HG03103 (cell line): ENCODE measurements around the gene ERICH4.
A peak's percentile ranks its signal among the peaks of the same experiment; 100 is the strongest.
"Not testable (repeated sequence)": the region's sequence is repeated elsewhere in the genome, so short reads cannot be mapped to it uniquely, and the experiment has no call there.

Experiments
- ATAC-seq: cut with Tn5 transposase; IDR thresholded peaks from one replicate; pipeline ENCODE4 v1.9.1; 2021; ENCODE audit warnings: low read depth; ENCODE audit not compliant: unreplicated experiment

Gene ERICH4

DNA sequence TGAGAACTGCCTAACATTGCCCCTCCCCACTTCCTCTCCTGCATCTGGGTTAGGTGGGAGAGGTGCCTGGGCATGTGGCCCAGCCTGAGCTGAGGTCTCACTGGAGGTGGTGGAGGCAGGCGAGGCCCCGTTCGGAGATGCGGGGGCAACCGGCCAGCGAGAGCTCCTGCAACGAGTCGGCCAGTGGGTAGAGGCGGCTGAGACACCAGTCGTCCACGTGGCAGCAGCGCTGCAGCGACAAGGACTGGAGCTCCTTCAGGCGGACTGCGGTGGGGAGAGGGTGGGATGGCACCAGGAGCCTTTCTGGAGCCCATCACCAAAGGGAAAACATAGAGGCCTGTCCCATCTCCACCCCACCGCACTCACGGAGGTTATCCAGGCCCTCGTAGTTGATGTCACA lies 9.8 kb upstream of the ERICH4 start:
- no peak for ATAC-seq

DNA sequence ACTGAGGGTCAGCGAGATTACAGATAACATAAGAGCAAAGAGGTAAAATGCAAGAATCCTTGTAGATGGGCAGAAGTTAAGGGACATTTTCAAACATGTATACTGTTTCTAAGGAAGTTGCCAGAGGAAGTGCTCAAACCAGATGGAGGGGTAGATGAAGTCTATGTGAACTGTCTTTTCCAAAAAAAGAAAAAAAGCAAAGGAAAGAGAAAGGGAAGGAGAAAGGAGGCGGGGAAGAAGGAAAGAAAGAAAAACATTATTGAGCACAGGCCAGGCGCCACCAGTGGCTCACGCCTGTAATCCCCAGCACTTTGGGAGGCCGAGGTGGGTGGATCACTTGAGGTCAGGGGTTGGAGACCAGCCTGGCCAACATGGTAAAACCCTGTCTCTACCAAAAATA lies 8.5 kb upstream of the ERICH4 start:
- no peak for ATAC-seq

DNA sequence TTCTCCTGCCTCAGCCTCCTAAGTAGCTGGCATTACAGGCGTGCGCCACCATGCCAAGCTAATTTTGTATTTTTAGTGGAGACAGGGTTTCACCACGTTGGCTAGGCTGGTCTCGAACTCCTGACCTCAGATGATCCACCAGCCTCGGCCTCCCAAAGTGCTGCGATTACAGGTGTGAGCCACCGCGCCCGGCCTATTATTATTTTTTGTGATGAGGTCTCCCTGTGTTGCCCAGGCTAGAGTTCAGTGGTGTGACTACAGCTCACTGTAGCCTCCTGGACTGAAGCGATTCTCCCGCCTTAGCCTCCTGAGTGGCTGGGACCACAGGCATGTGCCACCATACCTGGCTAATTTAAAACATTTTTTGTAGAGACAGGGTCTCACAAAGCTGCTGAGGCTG lies 7.6 kb upstream of the ERICH4 start:
- ATAC-seq, result not testable (repeated sequence)

DNA sequence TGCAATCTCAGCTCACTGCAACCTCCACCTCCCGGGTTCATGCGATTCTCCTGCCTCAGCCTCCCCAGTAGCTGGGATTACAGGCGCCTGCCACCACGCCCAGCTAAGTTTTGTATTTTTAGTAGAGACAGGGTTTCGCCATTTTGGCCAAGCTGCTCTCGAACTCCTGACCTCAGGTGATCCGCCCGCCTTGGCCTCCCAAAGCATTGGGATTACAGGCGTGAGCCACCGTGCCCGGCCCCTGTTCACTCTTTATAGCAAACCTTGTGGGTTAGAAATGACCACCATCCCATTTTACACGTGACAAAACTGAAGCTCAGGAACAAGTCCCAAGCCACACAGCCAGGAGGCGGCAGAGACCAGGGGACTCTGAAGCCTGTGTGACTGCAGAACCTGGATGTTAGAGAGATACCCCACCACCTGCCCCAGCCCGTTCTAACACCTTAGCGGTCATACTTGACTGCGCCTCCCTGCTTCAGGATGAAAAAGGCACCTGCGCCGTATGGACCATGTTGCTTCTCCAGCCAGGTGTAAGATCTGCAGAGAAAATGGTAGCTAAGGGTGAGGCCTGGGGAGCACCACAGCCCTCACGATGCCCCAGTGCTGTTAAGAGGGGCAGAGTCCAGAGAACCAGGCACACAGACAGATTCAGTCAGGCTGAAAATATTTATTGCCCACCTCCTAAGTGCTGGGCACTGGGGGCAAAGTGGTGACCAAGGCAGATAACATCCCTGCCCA lies 6.9 kb upstream of the ERICH4 start:
- no peak for ATAC-seq

DNA sequence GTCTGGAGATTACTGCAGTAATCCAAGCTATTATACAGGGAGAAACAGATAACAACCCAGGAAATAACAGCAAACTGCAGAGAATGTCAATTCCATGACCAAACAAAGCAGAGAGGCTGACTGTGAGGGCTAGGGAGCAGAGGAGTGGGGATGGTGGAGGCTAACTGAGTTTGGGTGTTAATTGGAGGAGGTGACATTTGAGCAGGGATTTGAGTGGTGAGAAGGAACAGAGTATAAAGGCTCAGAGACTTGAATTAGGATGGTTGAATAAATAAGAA lies 6.3 kb upstream of the ERICH4 start:
- ATAC-seq, result no peak

DNA sequence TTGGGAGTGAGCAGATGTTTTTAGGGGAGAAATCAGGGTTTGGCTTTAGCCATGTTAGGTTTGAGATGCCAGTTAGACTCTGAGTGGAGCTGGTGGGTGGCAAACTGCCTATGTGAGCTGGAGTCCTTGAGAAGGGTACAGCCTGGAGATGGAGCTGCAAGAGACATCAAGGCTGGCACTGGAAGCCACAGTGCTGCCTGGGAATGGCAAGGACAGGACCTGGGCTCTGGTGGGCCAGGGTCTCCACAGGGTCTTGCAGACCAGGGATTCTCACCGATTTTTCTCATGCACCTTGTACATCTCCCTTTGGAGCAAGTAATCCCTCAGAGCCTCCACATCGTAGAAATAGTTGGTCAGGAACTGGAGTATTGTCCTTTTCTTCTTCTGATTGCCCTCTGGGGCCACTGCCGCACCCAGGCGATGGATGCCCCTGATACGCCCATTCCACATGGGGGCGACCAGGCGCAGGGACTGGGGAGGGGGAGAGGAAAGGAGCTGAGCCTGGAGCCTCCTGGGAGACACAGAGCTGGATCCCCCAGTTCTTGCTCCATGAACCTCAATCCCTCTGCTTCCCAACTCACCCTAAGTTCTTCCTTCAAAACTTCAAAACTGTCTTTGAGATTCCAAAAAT lies 4.9 kb upstream of the ERICH4 start:
- no peak for ATAC-seq

DNA sequence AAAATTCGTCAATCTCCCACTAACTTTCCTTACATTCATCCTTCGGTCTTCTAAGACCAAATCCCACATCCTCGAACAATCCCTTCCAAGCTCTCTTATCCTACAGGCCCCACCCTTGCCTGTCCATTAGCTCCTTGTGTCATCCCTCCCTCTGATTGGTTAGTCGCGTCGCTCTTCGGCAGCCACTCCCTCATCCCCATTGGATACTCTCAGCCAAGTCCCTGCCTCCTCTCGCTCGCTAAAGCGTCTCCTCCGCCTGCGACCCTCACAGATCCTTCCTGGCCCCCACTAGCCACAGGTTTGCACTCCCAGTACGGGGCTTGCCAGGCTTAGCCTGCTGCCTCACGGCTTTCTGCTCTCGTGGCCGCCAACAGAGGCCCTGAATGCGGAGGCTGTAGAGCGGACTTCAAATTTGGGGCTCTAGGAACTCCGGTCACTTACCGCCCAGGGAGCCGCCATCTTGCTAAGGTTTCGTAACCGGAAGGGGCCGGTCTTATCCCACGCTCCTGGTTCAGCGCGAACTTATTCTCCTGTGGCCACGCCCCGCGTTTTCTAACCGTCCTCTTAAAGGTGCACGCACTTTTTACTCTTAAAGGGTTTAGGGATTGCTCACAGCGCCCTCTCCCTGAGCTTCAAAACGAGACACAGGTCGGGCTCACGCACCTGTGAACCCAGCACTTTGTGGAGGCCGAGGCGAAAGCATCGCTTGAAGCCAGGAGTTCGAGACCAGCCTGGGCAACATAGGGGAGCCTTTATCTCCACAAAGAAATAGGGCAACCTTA lies 3.3 kb upstream of the ERICH4 start, which contains the start of gene DMAC2:
TSS of gene DMAC2 (minus strand) at position 472 of the 782 bp plus-strand sequence. CDS start at position 459, 13 bp downstream.
- peak; percentile 89 for ATAC-seq

DNA sequence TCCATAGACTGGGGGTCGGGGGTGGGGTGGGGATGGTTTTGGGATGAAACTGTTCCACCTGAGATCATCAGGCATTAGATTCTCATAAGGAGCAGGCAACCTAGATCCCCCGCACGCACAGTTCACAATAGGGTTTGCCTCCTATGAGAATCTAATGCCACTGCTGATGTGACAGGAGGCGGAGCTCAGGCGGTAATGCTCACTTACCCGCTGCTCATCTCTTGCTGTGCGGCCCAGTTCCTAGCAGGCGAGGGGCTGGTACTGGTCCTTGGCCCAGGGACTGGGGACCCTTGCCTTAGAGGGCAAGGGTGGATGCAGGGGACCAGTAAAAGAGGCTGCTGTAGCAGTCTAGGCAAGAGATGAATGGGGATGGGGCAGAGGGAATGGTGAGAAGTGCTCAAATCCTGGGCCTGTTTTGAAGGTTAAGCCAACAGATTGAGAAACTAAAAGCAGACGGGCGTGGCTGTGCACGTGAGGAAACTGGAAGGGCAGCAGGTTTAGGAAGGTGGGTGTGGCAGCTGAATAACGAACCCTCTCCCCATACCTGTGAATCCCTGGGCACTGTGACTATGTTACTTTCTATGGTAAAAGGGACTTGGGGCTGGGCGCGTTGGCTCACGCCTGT lies 1.5 kb upstream of the ERICH4 start:
- no peak for ATAC-seq

DNA sequence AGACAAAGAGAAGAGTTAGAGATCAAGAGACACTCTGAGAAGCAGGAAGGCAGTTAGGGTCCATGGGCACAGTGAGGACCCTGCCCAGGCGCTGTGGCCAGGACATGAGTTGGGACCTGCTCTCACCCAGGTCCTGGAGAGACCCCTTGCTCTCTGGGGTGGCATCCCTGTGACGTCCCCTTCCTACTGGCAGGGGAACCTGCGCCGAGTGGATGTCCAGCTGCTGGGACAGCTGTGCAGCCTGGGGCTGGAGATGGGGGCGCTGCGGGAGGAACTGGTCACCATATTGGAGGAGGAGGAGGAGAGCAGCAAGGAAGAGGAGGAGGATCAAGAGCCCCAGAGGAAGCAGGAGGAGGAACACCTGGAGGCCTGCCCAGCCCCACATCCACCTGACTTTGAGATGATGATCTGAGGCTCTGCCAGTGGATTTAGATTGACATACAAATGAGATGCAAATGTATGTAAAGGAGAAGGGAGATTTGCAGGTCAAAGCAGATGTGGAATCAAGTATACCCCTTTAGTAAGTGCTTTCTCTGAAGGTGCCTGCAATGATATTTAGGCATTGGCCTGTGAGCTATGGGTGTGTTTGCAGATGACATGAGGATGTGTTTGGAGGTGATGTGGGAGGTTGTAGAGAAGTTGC lies 978 bp downstream of the ERICH4 start:
- ATAC-seq, result no peak

DNA sequence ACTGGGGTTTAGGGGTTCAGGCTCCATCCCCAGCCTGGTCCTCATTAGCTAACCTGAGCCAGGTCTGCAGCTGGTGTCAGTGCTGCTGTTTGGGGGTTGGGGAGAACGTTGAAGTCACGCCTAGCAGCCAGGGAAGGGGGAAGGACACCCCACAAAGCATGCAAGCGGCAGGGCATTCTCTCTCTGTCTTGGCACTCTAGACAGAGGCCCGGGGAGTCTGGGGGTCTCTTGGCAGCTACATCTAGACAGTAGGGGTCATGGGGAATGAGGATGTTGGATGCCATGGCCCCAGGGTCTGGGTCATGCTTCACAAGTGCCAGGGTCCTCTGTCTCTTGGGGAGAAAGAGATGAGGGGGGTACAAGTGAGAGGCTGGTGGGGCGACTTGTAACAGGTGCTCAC lies 2.6 kb downstream of the ERICH4 start:
- ATAC-seq, result no peak

DNA sequence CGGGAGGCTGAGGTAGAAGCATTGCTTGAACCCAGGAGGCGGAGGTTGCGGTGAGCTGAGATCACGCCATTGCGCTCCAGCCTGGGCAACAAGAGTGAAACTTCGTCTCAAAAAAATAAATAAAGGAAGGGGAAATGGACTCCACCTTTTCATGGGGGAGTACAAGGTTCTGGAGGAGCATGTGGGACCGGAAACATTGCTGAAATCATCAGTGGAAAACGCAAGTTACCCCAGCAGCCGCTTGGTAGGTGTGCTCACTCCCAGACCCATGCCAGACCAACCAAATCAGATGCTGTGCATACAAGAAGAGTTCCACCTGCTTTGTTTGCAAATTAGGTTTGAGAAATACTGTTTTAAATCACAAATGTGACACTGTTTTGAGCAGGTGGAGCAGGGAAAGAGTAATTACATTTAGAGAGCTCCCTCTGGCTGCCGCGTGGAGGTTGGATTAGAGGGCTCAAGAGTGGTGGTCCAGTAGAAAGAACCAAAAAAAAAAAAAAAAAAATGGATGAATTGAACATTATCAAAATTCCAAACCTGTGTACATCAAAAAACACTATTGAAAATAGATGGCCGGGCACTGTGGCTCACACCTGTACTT lies 4.9 kb downstream of the ERICH4 start:
- ATAC-seq, result no peak

DNA sequence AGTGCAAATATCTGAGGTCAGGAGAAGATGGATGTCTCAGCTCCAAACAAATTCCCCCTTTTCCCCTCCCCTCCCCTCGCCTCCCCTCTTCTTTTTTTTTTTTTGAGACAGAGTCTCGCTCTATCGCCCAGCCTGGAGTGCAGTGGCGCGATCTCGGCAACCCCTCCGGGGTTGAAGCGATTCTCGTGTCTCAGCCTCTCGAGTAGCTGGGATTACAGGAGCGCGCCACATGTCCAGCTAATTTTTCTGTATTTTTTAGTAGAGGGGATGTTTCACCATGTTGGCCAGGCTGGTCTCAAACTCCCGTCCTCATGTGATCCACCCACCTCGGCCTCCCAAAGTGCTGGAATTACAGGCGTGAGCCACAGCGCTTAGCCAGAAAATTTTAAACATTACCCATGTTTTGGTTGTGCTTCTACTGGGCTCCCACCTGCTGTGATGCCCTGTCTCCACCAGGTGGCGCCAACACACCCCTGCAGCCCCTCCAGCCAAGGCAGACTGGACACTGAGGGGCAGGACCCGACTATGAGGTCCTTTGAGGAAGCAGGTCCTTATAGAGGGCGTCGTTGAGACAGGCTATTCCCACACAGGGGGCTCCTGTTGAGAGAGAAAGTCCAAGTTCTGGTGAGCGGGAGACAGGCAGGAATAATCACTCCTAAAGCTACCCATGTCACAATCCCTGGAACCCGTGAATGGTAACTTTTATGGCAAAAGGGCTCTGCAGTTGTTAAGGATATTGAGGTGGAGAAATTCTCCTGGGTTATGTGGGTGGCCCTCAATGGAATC lies 6.3 kb downstream of the ERICH4 start:
- ATAC-seq, result no peak

DNA sequence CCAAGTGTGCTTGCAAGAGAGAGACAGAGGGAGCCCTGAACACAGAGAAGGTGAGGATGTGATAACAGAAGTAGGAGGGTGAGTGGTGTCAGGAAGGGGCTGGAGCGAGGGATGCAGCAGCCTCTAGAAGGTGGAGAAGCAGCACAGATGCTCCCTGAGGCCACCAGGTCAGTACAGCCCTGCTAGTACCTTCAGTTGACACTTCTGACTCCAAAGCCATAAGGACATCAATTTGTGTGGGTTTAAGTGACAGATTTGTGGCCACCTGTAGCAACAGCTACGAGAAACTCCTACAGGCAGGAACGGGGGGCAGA lies 6.9 kb downstream of the ERICH4 start:
- no peak for ATAC-seq

DNA sequence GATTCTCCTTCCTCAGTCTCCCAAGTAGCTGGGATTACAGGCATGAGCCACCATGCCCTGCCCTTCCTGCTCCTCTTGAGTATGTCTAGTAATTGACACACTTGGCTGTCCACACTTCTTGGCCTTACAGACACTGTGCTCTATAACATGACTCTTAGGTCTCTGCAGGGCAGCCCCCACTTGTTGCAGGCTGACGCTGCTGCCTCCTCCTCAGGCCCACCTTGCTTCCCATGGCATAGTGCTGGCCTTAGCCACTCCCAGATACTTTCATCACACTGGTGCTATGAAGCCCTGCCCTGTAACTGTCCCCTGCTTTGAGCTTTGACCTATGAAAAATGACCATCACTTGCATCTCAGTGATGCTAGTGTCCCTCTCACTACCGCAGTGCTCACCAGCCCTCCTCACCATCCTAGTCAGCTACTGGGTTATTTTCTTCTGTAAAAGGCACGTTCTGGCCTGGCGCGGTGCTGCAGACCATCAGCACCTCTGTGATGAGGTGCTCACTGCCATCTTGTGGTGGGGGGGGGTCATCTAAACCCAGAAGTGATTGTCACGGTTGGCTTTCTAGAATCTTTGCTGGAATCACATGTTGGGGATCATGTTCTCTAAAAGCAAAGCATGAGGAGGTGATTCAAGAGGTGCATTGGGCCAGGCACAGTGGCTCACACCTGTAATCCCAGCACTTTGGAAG lies 9.8 kb downstream of the ERICH4 start:
- no peak for ATAC-seq

DNA sequence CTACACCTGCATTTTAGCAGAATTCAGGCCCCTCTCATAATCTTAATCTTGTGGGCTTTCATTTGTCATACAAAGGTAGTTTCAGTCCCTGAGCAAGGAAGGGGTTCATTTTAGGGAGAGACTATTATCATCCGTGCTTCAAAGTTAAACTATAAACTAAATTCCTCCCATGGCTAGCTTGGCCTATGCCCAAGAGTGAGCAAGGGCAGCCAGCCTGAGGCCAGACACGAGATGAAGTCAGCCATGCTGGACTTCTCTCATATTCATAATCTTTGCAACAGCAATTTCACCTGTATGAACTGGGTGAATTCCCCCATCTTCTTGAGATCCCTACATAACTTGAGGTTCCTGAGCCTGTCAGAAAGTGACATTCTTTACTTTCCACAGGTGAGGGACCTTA lies 13.0 kb downstream of the ERICH4 start:
- no peak for ATAC-seq

DNA sequence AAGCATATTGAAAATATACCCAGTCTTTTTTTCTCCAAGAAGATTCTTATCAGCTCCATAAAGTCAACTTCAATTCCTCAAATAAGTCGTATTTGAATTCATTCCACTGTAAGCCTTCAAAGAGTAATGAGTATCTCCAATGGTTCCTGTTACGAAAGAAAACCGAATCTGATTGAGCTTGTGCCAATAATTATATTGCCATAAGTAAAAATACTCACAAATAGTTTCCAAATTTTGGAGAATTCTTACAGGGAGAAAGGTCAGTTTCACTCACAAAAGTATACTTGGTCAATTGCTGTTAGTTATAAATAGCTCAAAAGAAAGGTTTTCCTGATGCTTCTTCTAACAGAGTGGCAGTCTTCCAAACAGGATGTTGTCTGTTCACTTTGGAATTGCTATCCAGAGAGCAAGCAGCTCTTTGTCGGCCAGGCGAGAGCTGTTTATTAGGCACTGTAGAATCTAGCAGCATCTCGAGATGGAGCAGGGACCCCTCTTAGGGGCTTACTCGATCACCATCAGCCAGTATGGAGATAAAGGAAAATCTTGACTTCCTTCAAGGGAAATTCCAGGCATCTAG lies 13.5 kb downstream of the ERICH4 start:
- no peak for ATAC-seq

DNA sequence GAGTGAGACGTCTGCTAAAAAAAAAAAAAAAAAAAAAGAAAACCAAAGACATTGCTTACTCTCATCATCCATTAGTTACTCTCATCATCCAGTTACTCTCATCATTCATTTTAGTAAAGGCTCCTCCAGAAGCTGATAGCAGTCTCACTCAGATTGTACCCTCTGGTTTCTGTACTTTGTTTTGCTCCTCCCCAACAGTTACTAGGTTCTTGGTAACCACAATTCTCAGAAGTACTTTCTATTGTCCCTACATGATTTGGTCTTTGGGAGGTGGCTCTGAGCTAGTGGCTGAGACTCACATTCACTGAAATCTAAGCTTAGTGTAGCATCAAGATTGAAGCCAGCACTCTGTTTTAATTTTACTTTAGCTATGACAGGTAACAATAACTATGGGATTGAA lies 14.3 kb downstream of the ERICH4 start:
- no peak for ATAC-seq

DNA sequence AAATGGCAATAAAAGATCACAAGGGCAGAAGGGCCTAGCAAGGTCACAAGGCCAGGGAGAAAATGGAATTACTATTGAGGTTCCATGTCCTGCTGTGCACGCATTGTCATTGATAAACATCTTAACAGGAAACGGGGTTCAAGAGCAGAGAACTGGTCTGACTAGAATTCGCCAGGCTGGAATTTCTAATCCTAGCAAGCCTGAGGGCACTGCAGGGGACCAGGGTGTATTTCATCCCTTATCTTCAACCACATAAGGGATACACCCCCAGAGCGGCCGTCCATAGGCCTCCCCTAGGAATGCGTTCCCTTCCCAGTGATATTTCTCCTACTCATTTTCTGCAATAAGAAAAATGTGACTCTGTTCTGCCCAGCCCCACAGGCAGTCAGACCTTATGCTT lies 19.5 kb downstream of the ERICH4 start:
- no peak for ATAC-seq
